SW480 (cell line): Measurements from ENCODE around the gene ADARB2.
"Not testable (repeated sequence)": the region's sequence is repeated elsewhere in the genome, so short reads cannot be mapped to it uniquely, and the experiment has no call there.

Experiments
- DNase-seq: peaks from one replicate; pipeline ENCODE4 v3.0.0-alpha.2; 2016; ENCODE audit warnings: low spot score

ADARB2 gene

DNA sequence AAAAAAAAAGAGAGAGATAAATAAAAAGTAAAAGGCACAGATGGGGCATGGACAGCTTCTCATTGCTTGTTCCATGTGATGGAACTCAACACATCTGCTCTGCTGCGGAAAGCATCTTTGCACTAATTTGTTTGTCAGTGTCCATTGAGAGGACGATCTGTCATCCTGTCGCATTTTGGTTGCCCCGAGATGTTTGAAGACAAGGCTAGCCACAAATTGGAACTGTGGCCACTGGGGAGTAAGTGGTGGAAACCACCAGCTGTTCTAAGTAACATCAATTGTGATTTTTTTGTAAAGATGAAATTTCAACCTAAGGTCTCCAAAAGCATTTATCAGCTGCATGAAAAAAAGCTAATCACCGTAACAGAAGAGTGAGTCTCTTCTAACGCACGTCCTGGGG, 312.7 kb downstream of the ADARB2 start:
- DNase-seq = no peak

DNA sequence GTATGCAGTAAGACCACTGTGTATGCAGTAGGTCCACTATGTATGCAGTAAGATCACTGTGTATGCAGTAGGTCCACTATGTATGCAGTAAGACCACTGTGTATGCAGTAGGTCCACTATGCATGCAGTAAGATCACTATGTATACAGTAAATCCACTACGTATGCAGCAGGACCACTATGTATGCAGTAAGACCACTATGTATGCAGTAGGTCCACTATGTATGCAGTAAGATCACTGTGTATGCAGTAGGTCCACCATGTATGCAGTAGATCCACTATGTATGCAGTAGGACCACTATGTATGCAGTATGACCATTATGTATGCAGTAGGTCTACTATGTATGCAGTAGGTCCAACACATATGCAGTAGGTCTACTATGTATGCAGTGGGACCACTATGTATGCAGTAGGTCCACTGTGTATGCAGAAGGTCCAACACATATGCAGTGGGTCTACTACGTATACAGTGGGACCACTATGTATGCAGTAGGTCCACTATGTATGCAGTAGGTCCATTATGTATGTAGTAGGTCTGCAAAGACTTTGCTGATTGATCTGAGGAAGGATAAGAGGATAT, 313.6 kb downstream of the ADARB2 start:
- DNase-seq = no peak

DNA sequence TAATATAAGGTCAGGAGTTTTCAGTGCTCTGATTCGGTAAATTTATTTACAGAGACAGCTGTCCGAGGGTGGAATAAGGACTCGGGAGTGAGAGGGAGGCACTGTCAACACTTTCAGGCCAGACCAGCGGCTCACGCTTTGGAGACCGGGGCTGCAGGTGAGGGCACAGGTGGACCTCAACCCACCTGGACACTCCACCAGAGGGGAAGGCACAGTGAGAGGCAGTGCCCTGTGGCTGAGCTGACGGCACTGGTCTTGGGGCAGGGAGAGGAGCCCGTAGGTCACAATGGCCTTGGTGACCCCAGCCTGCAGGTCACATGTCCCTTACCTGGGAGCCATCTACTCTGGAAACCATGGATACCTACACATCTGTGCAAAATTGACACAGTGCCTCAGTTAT, 315.1 kb downstream of the ADARB2 start:
- DNase-seq = no peak

DNA sequence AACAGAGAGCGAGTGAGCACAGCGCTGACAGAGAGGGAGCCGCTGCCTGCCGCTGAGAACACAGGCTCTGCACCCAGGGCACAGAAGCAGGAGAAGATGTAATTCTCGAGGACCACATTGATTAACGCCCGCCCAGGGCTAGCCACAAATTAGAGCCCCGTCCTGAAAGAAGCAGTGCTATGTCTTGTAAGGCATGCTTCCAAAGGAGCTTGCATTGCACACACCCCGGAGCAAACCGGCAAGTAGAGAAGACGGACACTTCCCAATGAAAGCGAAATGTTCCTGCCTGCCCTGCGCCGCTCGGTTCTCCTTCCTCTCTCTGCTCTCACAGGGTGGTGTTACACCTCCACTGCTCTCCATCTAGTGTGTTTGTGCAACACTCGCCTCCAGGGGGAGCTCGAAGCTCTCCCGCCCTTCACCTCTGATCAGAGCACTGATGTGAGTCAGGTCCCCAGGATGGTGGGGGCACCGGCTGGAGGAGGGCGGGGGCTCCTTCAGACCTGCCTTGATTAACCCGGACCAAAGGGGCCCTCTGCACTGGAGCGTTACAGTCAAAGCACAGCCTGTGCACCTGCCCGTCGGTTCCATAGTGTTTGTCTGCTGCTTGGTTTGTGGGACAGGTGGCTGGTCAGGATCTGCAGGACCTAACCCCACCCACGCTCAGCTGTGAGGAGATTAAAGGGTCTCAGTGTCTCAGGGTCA, 316.5 kb downstream of the ADARB2 start:
- peak; percentile 52 for DNase-seq

DNA sequence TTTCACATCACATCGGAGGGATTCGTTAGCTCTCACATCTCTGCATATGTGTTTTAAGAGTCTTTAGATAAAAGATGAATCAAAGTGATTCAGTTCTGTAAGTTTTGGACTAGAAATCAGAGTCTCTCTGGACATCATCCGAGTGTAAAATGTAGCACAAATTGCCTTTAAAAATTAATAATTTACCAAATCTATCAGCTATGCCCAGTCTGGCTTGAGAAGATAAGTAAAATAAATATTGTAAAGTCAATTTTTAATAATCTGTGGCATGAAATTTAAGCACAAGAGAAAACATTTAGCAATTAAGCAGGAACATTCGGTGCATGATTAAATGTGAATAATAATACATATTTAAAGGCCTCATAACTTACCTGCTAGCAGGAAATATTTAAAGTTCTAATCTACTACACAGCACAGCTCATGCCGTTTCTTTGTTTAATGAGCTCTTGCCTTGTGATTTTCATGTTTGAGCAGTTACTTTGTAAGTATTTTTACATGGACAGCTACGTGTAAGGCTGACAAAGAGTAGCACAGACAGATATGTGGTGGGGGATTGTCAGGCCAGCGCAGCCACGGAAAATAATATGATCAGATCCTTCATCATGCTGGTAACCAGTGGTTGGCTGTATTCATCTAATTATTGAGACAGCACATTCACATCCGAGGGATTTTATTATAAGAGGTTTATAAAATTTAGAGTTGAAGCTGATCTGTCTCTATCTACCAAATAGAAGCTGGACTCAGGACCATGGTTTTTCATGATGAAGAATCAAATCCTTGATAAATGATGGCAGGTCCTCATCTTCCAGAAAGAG, 317.3 kb downstream of the ADARB2 start:
- DNase-seq = no peak

DNA sequence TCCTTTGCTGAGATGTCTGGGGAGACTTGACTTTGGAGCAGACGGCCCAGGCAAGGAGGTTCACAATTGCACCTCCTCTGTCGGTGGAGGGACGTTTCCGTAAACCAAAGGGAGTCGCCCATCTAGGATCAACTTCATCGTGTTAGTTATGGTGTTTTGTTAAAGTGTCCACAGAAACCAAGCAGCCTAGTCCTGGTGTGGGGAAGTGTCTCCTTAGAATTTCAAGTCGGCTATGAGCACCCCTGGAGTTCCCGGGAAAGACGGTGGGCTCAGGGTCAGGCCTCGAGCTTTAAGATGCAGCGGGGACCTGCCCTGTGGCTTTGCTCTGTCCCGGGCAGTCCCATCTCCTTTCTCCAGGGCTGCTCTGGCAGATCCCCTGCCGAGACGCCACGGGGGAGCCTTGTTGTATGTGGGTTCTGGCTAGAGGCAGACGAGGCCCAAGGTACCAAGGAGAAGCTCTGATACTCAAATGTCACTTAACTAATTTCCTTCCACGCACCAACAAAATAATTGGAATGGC, 319.2 kb downstream of the ADARB2 start:
- no peak for DNase-seq

DNA sequence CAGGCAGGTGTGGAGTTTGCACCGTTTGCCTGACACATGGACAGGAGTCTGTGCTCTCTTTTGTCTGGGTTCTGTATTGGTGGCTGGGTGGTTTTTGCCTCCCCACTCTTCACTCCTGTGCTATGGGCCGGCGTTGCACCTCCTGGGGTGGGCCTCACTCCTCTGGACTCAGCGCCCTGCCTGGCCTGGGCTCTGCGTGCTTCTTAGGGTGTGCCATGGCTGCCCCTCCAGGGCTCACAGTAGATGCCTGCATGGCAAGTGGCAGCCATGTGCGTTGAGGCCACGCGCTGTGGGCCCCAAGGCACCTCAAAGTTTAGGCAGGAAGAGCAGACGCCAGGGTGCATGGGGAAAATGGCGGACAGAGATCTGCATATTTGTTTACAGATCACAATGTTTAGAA, 319.8 kb downstream of the ADARB2 start:
- DNase-seq = no peak

DNA sequence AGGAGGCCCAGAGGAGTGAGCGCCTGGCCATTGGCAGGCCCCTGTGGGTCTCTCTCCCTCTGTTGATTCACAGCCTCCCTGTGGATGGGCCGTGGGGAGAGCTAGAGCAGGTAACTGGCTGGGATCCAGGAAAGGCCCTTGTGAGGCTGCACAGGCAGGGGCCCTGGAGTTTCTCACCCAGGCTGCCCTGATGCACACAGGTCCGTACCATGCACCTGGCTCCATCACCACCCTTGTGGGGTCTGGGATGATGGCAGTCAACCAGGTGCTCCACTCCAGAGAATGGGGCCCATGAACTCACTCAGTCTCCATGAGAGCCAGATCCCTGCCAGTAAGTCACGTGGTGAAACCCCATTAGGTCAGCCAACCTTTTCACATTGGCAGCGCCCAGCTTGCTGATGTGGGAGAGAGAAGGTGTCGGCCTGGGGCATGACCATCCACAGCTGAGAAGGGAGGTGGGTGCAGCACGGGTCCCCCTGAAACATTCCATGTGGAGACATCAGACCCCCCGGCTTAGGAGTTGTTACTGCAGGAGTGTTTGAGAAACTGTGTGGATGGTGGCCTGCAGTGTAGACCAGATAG, 320.8 kb downstream of the ADARB2 start:
- DNase-seq = no peak

DNA sequence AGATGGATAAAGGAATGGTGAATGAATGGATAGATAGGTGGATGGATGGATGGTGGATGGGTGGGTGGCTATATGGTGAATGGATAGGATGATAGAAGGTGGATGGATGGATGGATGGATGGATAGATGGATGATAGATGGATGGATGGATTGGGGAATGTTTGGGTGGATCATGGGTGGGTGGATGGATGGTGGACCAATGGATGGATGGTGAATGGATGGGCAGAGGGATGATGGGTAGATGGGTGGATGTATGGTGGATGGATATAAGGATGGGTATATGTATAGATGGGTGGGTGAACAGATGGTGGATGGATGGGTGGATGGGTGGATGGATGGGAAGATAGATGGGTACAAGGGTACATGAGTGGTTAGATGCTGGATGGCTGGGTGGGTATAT, 322.4 kb downstream of the ADARB2 start:
- DNase-seq = no peak

DNA sequence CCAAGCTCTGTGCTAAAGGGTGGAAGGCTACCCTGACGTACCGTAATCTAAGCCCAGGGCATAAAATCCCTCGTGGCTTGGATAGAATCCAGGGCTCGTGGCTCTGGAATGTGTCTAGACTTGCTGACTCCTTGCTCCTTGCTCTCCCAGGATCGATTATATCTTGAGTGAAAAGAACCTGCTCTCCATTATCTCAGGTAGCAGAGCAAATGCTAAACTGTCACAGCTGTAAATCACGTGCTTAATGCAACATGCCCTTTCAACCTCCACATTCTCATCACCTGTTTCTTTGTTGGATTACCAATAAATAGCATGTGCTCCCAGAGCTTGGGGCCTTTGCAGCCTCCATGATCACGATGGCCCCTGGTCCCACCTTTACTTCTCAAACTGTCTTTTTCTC, 323.0 kb downstream of the ADARB2 start:
- not testable (repeated sequence) for DNase-seq

DNA sequence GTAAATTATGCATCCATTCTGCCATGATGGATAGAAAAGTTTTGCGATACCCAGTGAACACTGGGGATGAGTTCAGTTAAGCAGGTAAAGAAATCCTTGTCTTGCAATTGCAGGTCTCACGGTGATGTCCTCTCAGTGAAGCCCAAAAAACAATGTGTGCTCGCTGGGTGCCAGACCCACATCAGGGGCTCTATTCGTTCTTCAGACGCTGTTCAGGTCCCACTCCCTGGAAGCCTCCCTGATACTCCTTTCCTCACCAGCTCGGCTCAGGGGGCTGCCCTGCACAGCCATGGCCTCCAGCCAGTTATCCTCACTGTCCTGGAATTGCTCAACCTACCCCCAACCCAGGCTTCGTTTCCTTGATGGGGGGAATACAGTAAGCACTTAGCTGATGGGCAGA, 323.5 kb downstream of the ADARB2 start:
- DNase-seq = no peak

DNA sequence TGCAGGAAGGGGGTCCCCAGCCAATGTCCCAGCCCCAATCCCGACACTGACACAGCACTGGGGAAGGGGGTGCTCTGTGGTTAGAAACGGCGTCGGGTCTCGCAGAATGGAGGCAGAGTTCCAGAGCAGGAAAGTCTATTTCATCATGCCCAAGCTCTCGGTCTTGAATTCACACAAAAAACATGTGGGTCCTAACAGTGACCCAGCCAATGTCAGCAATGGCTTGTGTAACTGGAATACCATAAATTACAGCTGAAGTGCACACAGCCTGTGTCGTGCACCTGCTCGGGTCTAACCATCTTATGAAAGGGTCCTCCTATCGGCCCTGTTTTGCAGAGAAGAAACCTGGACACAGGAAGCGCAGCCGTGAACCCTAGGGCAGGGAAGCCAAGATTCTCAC, 324.1 kb downstream of the ADARB2 start:
- no peak for DNase-seq

DNA sequence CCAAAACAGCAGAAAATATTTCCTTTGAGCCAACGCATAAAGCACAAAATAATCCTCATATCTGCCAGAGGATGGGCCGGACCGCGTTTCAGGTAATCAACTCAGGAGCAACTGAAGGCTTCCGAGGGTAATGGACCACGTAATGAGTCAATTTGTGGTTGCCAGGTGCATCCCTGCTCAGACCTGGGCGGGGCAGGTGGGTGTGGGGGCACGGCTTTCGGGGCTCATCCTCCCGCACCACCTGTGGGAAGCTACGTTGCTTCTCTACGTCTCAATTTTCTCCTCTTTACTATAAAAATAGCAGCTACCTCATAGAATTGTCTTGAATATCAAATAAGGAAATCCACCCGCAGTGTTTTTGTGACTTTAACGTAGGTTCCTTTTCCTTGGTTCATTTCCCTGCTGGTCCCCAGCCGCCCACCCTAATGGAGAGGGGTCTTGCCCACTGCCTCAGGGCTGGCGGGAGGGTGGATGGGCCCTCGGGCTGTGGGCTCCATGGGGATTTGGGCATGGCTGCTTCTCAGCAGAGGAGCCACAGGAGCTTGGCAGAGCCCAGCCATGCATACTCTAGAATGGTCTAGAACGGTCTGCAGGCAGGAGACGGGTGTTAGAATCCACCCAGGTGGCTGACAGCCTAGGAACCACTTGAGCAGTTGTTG, 324.7 kb downstream of the ADARB2 start:
- DNase-seq = no peak

DNA sequence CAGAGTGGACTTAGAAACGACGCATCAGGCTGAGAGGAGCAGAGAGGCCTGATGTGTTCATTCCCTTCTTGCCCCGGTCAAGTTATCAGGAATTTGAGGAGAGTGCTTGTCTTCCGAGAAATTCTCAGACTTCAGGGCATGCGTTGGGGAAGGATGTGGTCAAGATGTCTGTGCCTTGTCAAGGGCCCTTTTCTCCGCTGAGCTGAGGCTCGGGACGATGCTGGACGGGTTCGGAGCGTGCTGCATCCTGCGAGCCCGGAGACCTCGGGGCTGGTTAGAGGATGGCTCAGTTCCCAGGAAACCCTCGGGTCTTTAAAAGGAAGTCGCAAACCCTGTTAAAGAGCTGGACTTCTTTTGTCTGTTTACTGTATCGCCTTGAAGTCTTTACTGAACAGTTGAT, 325.4 kb downstream of the ADARB2 start:
- DNase-seq = no peak

DNA sequence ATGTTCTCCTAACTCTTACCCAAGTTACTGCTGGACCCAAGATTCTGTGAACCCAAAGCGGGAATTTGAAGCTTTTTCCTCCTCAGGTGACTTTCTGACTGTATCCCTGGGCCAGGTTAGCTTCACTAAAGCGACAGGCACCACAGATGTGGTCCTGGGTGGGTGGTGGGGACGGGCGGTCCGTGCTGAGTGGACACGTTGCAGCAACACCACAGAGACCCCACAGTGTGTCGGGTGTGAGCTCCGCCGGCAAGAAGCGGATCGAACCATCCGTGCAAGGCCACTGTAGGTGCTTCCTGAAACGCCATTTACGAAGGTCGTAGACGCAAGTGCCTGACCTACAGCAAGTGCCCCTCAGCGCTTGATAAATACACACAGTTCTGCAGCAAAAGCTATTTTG, 325.9 kb downstream of the ADARB2 start:
- DNase-seq = no peak

DNA sequence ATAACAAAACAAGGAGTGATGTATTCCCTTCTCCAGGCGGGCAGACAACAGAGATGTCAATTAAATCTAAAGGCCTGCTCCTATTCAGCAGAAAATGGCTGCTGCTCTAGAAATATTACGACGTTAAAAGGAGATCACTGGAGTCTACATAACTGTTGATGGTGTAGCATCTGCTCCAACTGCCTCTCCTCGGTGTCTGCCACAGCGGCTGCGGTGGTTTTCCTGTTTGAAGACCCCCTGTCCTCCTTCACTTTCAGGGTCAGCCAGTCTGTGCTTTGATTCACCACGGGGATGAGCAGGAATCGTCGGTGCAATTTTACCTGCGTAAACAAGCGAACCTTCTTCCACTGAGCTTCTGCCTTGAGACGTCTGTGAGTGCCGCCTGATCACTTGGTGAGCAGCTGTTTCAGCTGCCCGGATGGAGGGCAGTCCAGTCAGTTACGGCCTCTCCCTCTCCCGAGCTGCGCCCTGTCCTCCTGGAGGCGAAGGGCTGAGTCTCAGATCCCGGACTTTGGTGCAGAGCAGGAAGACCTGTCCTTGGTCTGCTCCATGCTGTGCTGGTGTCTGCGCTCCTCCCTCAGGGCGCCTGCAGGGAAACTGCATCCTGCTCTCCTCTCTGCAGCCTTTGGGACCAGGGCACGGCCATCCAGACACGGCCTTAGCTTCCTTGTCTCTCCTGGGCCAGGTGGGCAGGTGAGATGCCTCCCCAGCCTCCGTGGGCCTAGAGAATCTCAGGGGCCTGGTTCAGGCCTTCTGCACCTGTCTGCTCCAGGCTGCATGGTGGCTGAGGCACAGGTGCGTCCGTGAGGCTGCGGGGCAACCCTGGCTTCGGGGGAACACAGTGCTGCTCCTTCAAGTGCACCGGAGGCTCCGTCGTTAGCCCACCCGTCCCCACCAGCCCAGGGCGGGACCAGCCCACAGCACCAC, 326.6 kb downstream of the ADARB2 start:
- no peak for DNase-seq

DNA sequence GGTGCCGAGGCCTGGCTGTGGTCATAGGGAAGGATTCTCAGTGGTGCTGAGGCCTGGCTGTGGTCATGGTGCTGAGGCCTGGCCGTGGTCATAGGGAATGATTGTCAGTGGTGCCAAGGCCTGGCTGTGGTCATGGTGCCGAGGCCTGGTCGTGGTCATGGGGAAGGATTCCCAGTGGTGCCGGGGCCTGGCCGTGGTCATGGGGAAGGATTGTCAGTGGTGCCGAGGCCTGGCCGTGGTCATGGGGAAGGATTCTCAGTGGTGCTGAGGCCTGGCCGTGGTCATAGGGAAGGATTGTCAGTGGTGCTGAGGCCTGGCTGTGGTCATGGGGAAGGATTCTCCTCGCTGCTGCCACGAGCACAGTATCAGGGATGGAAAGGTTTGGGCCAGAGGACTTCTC, 327.3 kb downstream of the ADARB2 start:
- DNase-seq = no peak

DNA sequence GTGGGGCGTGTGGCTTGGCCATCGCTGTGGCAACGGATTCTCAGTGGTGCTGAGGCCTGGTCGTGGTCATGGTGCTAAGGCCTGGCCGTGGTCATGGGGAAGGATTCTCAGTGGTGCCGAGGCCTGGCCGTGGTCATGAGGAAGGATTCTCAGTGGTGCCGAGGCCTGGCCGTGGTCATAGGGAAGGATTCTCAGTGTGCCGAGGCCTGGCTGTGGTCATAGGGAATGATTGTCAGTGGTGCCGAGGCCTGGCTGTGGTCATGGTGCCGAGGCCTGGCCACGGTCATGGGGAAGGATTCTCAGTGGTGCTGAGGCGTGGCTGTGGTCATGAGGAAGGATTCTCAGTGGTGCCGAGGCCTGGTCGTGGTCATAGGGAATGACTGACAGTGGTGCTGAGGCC, 327.9 kb downstream of the ADARB2 start:
- no peak for DNase-seq

DNA sequence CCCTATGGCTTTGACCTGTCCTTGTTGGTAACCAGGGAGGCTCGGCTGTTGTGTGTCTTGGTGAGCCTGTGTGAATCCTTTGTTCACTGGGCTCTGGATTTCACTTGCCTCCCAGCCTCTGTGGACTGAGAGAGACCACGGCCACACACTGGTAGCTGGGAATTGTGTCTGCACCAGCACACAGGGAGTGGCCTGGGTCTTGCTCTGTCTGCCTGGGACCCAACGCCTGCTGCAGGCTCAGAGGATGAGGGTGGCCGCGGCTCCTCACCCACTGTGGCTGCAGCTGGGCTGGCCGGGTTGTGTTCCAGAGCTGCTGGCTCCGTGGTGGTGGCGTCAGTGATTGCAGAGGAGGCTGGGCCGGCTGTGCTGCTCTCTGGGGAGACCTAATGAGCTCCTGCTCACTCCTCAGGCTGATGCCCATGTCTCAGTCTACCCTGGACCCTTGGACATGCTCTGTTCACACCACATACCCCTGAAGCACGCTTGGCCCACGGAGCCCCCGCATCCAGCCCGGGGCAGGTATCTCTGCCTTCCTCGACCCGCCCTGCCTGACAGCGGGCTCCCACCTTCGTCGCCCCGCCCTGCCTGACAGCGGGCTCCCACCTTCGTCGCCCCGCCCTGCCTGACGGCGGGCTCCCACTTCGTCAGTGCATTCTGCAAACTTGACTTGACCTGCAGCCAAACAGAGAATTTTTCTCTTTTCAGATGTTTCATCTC, 328.5 kb downstream of the ADARB2 start:
- no peak for DNase-seq
